Sigmoid colon (tissue), 7 donors: Measurements from ENCODE around the gene POLR1C. TPM values are rescaled to one million over a fixed set of nuclear protein-coding genes. Genes with fewer than 3 reads are reported as not detected.

ENCODE experiments used
- DNase-seq: peaks from one replicate; pipeline ENCODE4 v3.0.0-alpha.2; 2019
- H3K27ac ChIP-seq, 4 donors: fragments of 200-600 bp; sonication (generic); one replicate each; pipeline ENCODE4 v1.5.1; 2016 to 2019; ENCODE audit warnings: mild to moderate bottlenecking in 1 of 4
- H3K27me3 ChIP-seq, 3 donors: fragments of 200-600 bp; sonication (generic); one replicate each; pipeline ENCODE4 v1.5.1; 2019; ENCODE audit warnings: mild to moderate bottlenecking in 1 of 3
- H3K36me3 ChIP-seq, 4 donors: fragments of 200-600 bp; sonication (generic); one replicate each; pipeline ENCODE4 v1.5.1; 2016 to 2019
- H3K4me1 ChIP-seq, 4 donors: fragments of 200-600 bp; sonication (generic); one replicate each; pipeline ENCODE4 v1.5.1; 2017 to 2019
- H3K4me3 ChIP-seq, 4 donors: fragments of 200-600 bp; sonication (generic); one replicate each; pipeline ENCODE4 v1.5.1; 2017 to 2019; ENCODE audit warnings: mild to moderate bottlenecking in 2 of 4, moderate library complexity in 1 of 4
- H3K9me3 ChIP-seq, 4 donors: fragments of 200-600 bp in 3 of 4; sonication (generic) in 3 of 4; one replicate each; pipeline versions ENCODE4 v1.5.1 to v1.6.1; 2013 to 2019
- EP300 ChIP-seq, 4 donors: sonication (generic); formaldehyde crosslinking; IDR thresholded peaks; one replicate each; pipeline ENCODE4 v1.6.1; 2017; ENCODE audit warnings: antibody characterized with exemption in 4 of 4
- POLR2A ChIP-seq, 2 donors: fragments of 450-650 bp; IDR thresholded peaks; one replicate each; pipeline ENCODE4 v1.6.1; 2016; ENCODE audit warnings: antibody characterized with exemption in 2 of 2, mild to moderate bottlenecking in 2 of 2, moderate library complexity in 2 of 2
- POLR2AphosphoS5 ChIP-seq, 4 donors: sonication (generic); formaldehyde crosslinking; IDR thresholded peaks; one replicate each; pipeline ENCODE4 v1.6.1; 2017; ENCODE audit warnings: antibody characterized with exemption in 4 of 4
- WGBS, 2 donors: extraction: QIAGEN DNeasy Blood & Tissue Kit; methylation state at CpG; one replicate each; pipeline ENCODE4 v1.1.7; 2013; 5-methylcytosine and 5-hydroxymethylcytosine counted together
- intact Hi-C: fragments of 100-400 bp; cut with DNase I; formaldehyde crosslinking; loops from one replicate; pipeline ENCODE4 v1.15.1; 2023
- polyA plus RNA-seq, 3 donors: library from polyadenylated mRNA; stranded (reverse); fragments of 200-250 nt; gene quantifications; one replicate each; pipeline ENCODE4 v1.2.3, GENCODE V29; 2013
- total RNA-seq, 4 donors: library from RNA; depleted of rRNA; stranded (reverse); fragments of >200 nt; gene quantifications; one replicate each; pipeline ENCODE4 v1.1.0, GENCODE V29; 2016
- TF ChIP-seq, protein P1 (sequence below), 4 experiments: fragments of 450-650 bp in 3 of 4; fragments of 200-600 bp in 1 of 4; IDR thresholded peaks; one replicate each; pipeline ENCODE4 v1.5.1; 2016 to 2019; ENCODE audit warnings: antibody characterized with exemption in 4 of 4, mild to moderate bottlenecking in 3 of 4, moderate library complexity in 2 of 4
- donor health status: healthy with polysubstance abuse.
- donor health status: Bipolar disorder and iron deficiency.
- donor health status: healthy.

POLR1C gene
- total and polyA plus RNA-seq, 7 donors, result 11.9 to 39.5 (median 18.2) TPM

- Histone ChIP-seq H3K9me3 (no peaks in the 10 kb centered on the region), H3K4me1 (no peaks in the 10 kb centered on the region), H3K27ac (no peak overlapping the region), H3K4me3 (no peak overlapping the region), H3K36me3 (no peaks in the 10 kb centered on the region), H3K27me3 (peaks cover 0 to 22% (median 7%) of the 10 kb centered on the region in 3 donors)
- DNase-seq, result no peak
- intact Hi-C loops, result no loop called here
- TF ChIP-seq, protein P1, sequence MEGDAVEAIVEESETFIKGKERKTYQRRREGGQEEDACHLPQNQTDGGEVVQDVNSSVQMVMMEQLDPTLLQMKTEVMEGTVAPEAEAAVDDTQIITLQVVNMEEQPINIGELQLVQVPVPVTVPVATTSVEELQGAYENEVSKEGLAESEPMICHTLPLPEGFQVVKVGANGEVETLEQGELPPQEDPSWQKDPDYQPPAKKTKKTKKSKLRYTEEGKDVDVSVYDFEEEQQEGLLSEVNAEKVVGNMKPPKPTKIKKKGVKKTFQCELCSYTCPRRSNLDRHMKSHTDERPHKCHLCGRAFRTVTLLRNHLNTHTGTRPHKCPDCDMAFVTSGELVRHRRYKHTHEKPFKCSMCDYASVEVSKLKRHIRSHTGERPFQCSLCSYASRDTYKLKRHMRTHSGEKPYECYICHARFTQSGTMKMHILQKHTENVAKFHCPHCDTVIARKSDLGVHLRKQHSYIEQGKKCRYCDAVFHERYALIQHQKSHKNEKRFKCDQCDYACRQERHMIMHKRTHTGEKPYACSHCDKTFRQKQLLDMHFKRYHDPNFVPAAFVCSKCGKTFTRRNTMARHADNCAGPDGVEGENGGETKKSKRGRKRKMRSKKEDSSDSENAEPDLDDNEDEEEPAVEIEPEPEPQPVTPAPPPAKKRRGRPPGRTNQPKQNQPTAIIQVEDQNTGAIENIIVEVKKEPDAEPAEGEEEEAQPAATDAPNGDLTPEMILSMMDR (IDR thresholded peaks at IDR 0.05), result no peak
- TF ChIP-seq POLR2A (IDR thresholded peaks at IDR 0.05), result no peak
- TF ChIP-seq POLR2AphosphoS5 (IDR thresholded peaks at IDR 0.05), result no peak
- TF ChIP-seq EP300 (IDR thresholded peaks at IDR 0.05), result no peak
- whole genome bisulfite sequencing, 2 donors, result 82 to 84% methylated on average over 13 of the region's 13 CpGs
These were observed 47.9 kb upstream of the POLR1C start for GRCh38 chr6:43468748-43469681.

GRCh38 chr6:43469947-43470346, 46.9 kb upstream of the POLR1C start:
- 92 to 93% methylated on average over 7 of the region's 7 CpGs for WGBS, 2 donors
- Histone ChIP-seq H3K36me3 (no peaks in the 10 kb centered on the region), H3K4me1 (no peaks in the 10 kb centered on the region), H3K27me3 (peaks cover 0 to 22% (median 7%) of the 10 kb centered on the region in 3 donors), H3K4me3 (no peak overlapping the region), H3K27ac (no peak overlapping the region), H3K9me3 (no peaks in the 10 kb centered on the region)
- no peak for DNase-seq
- TF ChIP-seq, protein P1 (IDR thresholded peaks at IDR 0.05), result no peak
- TF ChIP-seq EP300 (IDR thresholded peaks at IDR 0.05), result no peak
- TF ChIP-seq POLR2AphosphoS5 (IDR thresholded peaks at IDR 0.05), result no peak
- TF ChIP-seq POLR2A (IDR thresholded peaks at IDR 0.05), result no peak
- intact Hi-C loops, result no loop called here

DNA sequence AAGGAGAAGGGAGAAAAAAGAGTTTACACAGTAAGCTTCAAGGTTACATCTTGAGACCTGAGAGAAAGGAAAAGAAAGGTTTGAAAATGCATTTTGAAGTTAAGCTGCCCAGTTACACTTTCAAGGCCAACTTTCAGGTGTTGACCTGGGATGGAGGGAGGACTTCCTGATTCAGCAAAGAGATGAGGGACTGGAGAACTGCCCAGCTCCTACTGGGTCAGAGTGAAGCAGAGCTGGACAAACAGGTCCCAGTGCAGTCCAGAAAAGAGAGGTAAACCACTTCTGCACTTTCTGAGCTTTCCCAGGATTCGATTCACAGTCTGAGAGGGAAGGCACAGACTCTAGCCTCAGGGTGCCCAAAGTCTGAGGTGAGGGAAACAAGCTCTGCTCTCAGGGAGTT, 45.5 kb upstream of the POLR1C start:
- Histone ChIP-seq H3K4me1 (no peaks in the 10 kb centered on the region), H3K9me3 (no peaks in the 10 kb centered on the region), H3K36me3 (no peaks in the 10 kb centered on the region), H3K4me3 (no peak overlapping the region), H3K27ac (no peak overlapping the region), H3K27me3 (peaks cover 0 to 16% (median 0%) of the 10 kb centered on the region in 3 donors)
- WGBS, 2 donors, result 49 to 76% methylated on average over 1 of the region's 1 CpG
- no peak for TF ChIP-seq POLR2A (IDR thresholded peaks at IDR 0.05)
- TF ChIP-seq POLR2AphosphoS5 (IDR thresholded peaks at IDR 0.05), result no peak
- TF ChIP-seq EP300 (IDR thresholded peaks at IDR 0.05), result no peak
- TF ChIP-seq, protein P1 (IDR thresholded peaks at IDR 0.05), result no peak
- no peak for DNase-seq
- intact Hi-C loops, result no loop called here

GRCh38 chr6:43472515-43472914, 44.4 kb upstream of the POLR1C start:
- peaks cover 0 to 16% (median 0%) of the 10 kb centered on the region in 3 donors for H3K27me3 ChIP-seq
- no peak overlapping the region for H3K4me3 ChIP-seq
- no peaks in the 10 kb centered on the region for H3K9me3 ChIP-seq
- no peak for TF ChIP-seq POLR2A (IDR thresholded peaks at IDR 0.05)
- TF ChIP-seq POLR2AphosphoS5 (IDR thresholded peaks at IDR 0.05), result no peak
- no peak for TF ChIP-seq EP300 (IDR thresholded peaks at IDR 0.05)
- TF ChIP-seq, protein P1 (IDR thresholded peaks at IDR 0.05), result no peak
- intact Hi-C loops, result no loop called here
- H3K4me1 ChIP-seq, result peaks cover 0 to 6% (median 0%) of the 10 kb centered on the region in 4 donors
- no peaks in the 10 kb centered on the region for H3K36me3 ChIP-seq
- H3K27ac ChIP-seq, result no peak overlapping the region
- no peak for DNase-seq
- WGBS, 2 donors, result 96 to 98% methylated on average over 4 of the region's 4 CpGs
